ENCODE measurements around the gene PPM1B.

DNA sequence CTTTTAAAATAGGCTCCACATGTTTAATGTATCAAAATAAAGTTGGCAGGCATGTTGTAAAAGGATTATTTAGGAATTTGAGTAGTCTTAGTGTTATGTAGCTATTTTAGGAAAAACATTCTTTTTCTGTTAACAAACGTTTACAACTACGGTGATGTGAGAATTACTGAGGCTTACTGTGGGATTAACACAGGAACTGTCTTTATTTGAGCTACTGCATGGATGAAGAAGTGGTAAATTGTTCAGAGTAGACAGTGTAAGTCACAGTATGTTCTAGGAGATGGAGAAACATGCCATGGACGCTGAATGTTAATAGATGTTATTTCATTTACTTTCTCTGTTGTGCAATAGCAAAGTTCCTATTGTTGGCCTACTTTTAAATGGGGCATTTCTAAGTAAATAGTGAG, 1.6 kb downstream of the PPM1B start:
- TF ChIP-seq POLR2AphosphoS5 (IDR thresholded peaks at IDR 0.05; ENCODE audit: low read depth, low read length) (no peak), POLR2A (IDR thresholded peaks at IDR 0.05; ENCODE audit: low read depth, low read length) (no peak), SPI1 (IDR thresholded peaks at IDR 0.05; ENCODE audit: low read depth, low read length) (no peak)
